Esophagus muscularis mucosa (tissue), 4 donors: ENCODE results near the gene MAGI2.

Experiments
- EP300 ChIP-seq: sonication (generic); formaldehyde crosslinking; IDR thresholded peaks from one replicate; pipeline ENCODE4 v1.6.1; 2017; ENCODE audit warnings: antibody characterized with exemption
- POLR2A ChIP-seq: fragments of 450-650 bp; IDR thresholded peaks from one replicate; pipeline ENCODE4 v1.6.1; 2017; ENCODE audit warnings: antibody characterized with exemption, moderate library complexity, mild to moderate bottlenecking, low read depth
- POLR2AphosphoS5 ChIP-seq, 2 donors: sonication (generic); formaldehyde crosslinking; IDR thresholded peaks; one replicate each; pipeline ENCODE4 v1.6.1; 2017; ENCODE audit warnings: antibody characterized with exemption in 2 of 2
- TF ChIP-seq, protein P1 (sequence below), 3 experiments: fragments of 200-600 bp in 2 of 3; fragments of 450-650 bp in 1 of 3; sonication (generic) in 2 of 3; IDR thresholded peaks; one replicate each; pipeline ENCODE4 v1.5.1; 2017 to 2019; ENCODE audit warnings: antibody characterized with exemption in 3 of 3, mild to moderate bottlenecking in 2 of 3, moderate library complexity in 1 of 3

DNA sequence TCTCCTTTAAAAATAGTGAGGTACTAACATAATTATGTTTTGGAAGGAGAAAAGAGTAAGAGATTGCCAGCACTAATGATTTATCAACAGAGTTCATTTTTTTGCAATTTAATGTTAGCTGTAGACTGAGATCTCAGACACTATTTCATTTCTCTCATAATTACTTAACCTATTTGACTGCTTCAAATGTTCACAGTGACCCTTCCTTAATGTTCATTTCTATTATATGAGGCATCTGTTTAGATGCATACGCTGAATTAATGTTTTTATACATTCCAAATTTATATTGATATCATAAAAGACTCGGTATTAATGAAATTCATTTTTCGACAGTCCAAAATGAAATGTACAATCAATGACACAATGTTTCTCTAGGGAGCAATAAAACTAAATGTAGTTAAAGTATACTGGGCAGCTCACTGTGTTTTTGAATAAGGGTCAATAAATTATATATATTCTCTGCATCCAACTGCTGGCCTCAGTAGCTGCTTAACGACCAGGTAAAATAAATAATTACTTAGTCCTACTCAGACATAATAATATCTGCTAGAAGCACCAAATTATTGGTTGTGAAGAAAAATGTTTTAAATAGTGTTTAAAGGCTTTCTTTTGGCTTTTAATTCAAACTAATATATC, 373.4 kb downstream of the MAGI2 start:
- TF ChIP-seq, protein P1, sequence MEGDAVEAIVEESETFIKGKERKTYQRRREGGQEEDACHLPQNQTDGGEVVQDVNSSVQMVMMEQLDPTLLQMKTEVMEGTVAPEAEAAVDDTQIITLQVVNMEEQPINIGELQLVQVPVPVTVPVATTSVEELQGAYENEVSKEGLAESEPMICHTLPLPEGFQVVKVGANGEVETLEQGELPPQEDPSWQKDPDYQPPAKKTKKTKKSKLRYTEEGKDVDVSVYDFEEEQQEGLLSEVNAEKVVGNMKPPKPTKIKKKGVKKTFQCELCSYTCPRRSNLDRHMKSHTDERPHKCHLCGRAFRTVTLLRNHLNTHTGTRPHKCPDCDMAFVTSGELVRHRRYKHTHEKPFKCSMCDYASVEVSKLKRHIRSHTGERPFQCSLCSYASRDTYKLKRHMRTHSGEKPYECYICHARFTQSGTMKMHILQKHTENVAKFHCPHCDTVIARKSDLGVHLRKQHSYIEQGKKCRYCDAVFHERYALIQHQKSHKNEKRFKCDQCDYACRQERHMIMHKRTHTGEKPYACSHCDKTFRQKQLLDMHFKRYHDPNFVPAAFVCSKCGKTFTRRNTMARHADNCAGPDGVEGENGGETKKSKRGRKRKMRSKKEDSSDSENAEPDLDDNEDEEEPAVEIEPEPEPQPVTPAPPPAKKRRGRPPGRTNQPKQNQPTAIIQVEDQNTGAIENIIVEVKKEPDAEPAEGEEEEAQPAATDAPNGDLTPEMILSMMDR (IDR thresholded peaks at IDR 0.05) = no peak
- TF ChIP-seq EP300 (no peak), POLR2AphosphoS5 (IDR thresholded peaks at IDR 0.05) (no peak), POLR2A (no peak)
